Esophagus muscularis mucosa (tissue), 3 donors: ENCODE data around the gene VDR.

Experiments used
- POLR2A ChIP-seq: fragments of 450-650 bp; IDR thresholded peaks from one replicate; pipeline ENCODE4 v1.6.1; 2017; ENCODE audit warnings: antibody characterized with exemption, moderate library complexity, mild to moderate bottlenecking, low read depth
- TF ChIP-seq, protein P1 (sequence below), 3 experiments: fragments of 200-600 bp in 2 of 3; fragments of 450-650 bp in 1 of 3; sonication (generic) in 2 of 3; IDR thresholded peaks; one replicate each; pipeline ENCODE4 v1.5.1; 2017 to 2019; ENCODE audit warnings: antibody characterized with exemption in 3 of 3, mild to moderate bottlenecking in 2 of 3, moderate library complexity in 1 of 3

DNA sequence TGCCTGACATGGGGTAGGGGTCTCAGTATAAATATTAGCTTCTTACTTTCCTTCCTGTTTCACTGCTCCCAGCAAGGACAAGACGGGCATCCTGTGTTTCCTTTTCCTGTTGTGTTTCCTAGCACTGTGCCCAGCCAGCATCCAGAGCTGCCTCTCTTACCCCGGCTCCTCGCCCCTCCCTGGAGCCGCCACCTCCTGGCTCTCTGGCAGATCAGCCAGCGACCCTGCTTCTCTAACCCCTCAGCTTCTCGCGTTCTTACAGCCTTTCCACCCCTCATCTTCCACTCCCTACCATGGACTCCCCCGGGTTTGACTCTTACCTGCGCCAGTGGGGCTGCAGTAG lies 102.9 kb downstream of the VDR start:
- no peak for TF ChIP-seq POLR2A
- TF ChIP-seq, protein P1, sequence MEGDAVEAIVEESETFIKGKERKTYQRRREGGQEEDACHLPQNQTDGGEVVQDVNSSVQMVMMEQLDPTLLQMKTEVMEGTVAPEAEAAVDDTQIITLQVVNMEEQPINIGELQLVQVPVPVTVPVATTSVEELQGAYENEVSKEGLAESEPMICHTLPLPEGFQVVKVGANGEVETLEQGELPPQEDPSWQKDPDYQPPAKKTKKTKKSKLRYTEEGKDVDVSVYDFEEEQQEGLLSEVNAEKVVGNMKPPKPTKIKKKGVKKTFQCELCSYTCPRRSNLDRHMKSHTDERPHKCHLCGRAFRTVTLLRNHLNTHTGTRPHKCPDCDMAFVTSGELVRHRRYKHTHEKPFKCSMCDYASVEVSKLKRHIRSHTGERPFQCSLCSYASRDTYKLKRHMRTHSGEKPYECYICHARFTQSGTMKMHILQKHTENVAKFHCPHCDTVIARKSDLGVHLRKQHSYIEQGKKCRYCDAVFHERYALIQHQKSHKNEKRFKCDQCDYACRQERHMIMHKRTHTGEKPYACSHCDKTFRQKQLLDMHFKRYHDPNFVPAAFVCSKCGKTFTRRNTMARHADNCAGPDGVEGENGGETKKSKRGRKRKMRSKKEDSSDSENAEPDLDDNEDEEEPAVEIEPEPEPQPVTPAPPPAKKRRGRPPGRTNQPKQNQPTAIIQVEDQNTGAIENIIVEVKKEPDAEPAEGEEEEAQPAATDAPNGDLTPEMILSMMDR (IDR thresholded peaks at IDR 0.05) = no peak
